NCI-H146 treated with DMSO at 0.1 percent for 48 hours (cell line): Measurements from ENCODE around the gene CPA1.
"Not testable (repeated sequence)": the region's sequence is repeated elsewhere in the genome, so short reads cannot be mapped to it uniquely, and the experiment has no call there.

Experiments used
- DNase-seq: peaks from one replicate; lab custom pipeline; 2025; ENCODE audit not compliant: unreplicated experiment; lab: John Stamatoyannopoulos, UW

The CPA1 gene

DNA sequence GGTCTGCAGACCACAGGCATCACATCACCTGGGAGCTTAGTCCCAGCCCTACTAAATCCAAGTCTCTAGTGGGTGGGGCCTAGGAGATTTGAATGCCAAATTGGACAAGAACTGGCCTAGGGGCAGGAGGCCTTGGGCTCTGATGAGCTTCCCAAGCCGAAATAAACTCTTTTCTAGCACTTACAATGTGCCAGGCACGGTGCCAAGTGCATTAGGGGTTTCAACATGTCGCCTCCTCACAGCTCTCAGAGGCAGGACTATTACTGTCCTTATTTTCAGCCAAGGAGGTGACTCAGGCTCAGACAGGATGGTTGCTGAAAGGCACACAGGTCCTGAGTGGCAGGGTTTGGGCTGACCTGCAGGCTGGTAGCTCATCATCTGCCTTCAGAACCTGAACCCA is 9.2 kb upstream of the CPA1 start:
- no peak for DNase-seq

- DNase-seq = no peak
Measured at GRCh38 chr7:130372402-130373165, 7.7 kb upstream of the CPA1 start.

DNA sequence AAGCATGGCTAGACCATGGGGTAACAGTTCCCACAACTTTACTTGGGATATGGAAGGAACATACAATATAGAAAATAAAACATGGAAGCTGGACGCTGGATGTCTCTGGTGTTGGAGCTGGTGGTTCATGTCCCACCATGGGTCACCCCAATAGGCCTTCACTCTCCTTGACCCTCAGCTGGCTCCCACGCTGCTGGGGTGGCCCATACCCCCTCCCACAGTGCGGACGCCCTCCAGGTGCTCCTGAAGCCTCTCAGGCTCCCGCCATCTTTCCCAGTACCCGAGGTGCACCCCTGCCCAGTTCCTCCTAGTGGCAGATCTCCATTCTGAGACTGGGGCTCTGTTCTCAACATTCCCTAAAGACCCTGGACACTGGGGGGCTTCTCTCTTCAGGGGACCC is 5.8 kb upstream of the CPA1 start:
- no peak for DNase-seq

DNA sequence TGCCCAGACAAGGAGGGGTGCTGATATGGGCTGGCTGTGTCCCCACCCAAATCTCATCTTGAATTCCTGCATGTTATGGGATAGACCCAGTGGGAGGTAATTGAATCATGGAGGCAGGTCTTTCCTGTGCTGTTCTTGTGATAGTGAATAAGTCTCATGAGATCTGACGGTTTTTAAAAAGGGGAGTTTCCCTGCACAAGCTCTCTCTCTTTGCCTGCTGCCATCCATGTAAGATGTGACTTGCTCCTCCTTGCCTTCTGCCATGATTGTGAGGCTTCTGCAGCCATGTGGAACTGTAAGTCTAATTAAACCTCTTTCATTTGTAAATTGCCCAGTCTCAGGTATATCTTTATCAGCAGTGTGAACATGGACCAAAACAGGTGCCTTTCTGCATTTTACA is 3.8 kb upstream of the CPA1 start:
- not testable (repeated sequence) for DNase-seq

GRCh38 chr7:130377178-130377577 is 3.1 kb upstream of the CPA1 start:
- no peak for DNase-seq

DNA sequence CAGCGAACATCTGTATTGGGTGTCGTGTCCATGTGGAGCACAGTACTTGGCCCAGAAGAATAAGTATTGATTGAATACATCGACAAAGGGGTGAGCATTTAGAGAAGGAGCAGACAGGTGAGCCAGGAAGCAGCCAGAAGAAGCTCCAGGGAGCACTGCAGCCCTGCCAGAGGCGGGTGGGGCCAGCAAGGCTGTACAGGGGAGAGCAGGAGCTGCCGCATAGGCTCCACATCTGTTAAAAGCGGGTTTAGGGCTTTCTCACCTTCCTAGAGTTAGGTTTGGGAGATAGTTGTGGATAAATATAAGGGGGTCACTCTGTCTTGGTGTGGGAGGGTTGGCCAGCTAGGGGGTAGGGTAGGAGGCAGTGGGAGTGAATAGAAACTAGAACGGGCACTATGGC is 1.3 kb upstream of the CPA1 start:
- no peak for DNase-seq

DNA sequence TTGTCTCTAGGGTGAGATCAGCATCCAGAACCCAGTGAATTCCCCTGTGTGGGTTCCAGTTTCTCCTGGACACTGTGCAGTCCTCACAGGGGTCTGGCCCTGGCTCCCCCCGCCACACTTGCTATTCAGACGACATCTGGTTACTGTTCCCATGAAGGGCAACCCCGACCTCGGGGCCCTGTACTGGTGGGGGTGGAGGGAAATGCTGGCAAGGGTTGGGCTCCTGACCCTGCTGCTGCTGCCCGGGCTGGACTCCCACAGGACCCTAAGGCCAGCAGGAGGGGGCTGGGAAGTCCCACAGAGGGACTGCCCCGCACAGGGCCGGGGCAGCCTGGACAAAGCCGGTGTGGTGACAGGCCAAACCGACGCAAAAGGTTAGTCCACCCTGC is 768 bp upstream of the CPA1 start:
- no peak for DNase-seq

DNA sequence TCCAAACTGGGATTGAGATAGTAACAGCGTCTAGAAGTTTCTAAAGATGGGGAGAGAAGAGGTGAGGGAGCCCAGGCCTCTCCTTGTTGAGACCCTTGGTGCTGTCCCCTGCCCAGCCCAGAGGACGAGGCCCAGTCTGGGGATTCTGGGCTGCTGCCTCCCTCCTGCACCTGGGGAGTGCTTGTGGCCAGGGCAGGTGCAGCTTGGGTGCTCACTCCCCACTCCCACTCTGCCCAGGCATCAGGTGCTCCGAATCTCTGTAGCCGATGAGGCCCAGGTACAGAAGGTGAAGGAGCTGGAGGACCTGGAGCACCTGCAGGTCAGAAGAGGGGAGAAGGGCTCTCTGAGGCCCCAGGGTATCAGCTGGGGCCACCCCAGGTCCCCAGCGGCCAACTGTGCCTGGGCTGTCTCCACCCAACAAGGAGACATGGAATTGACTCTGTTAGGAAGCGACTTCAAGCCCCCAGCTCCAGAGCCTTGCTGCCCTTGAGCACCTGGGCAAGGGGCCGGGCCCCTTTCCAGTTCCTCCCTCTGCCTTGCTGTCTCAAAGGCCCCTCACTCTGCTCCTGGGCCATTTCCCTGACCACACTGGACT is 664 bp downstream of the CPA1 start:
- DNase-seq = no peak

- DNase-seq = no peak
Measured at GRCh38 chr7:130381468-130382312, 1.4 kb downstream of the CPA1 start.

DNA sequence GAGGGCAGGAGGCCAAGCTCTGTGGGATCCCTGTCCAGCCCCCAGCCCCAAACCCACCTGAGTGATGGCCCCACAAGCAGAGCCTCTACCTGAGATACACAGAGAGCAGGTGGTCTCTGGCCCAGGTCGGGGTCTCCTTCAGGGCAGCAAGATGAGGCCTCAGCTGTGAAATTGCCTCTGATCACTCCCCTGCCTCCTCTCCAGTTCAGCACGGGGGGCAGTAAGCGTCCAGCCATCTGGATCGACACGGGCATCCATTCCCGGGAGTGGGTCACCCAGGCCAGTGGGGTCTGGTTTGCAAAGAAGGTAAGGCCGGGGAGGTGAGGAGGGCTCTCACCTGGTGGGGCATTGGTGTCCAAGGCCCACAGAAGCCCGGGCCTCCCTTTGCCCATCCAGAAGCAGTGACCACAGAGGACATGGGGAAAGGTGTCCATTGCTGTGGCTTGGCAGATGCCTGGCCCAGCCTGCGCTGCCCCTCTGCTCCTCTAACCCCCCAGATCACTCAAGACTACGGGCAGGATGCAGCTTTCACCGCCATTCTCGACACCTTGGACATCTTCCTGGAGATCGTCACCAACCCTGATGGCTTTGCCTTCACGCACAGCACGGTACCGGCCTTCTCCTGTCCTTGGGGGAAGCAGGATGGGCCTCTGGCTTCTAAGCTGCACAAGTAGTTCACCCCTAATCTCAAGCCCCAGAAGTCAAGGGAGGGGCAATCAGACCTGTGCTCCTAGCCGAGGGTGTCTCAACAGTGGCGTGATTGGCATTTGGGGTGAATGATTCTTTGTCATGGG is 3.1 kb downstream of the CPA1 start:
- no peak for DNase-seq

GRCh38 chr7:130384371-130384801 is 4.1 kb downstream of the CPA1 start:
- no peak for DNase-seq

GRCh38 chr7:130384841-130385599 is 4.7 kb downstream of the CPA1 start:
- no peak for DNase-seq

- no peak for DNase-seq
Measured at GRCh38 chr7:130385600-130386066, 5.3 kb downstream of the CPA1 start.

GRCh38 chr7:130386876-130387275 is 6.6 kb downstream of the CPA1 start:
- no peak for DNase-seq

- no peak for DNase-seq
Measured at GRCh38 chr7:130387306-130387627, 7.0 kb downstream of the CPA1 start.

DNA sequence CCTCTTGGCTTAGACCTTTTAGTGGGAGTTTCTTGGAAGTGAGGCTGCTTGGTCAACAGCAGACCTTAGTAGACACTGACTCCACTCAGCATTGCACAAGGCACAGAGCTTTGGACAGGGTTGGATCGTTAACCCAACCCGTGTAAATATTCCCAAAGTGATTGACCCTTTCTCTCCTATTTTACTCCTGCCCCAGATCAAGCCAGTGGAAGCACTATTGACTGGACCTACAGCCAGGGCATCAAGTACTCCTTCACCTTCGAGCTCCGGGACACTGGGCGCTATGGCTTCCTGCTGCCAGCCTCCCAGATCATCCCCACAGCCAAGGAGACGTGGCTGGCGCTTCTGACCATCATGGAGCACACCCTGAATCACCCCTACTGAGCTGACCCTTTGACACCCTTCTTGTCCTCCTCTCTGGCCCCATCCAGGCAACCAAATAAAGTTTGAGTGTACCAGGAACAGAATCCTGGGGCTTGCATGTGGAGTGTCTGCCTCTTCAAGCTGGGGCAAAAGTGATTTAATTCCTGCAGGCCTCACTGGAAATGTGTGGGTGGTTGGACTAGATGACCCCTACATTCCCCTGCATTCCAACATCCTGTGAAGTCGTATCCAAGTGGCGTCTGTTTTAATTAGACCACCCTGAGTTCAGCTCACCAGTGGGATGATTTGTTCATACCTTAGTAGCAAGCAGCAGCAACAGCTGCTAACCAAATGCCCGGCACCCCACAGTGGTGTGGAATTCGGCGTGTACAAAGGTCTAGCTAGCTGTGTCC is 7.5 kb downstream of the CPA1 start:
- no peak for DNase-seq

- DNase-seq = no peak
Measured at GRCh38 chr7:130388671-130389070, 8.4 kb downstream of the CPA1 start.

DNA sequence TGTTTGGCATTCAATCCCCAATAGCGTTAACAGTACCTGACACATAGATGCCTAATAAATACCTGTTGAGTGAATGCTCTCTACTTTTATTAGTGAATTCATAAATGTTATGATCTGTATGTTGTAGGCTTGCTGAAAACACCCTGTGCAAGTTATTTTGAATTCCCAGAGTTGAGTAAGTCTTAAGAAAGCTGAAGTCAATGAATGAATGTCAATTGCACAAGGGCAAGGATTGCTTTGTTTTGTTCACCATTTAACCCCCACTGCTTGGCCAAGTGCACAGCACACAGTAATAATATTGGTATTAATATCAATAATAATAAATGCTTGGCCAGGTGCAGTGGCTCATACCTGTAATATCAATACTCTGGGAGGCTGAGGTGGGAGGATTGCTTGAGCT is 10.2 kb downstream of the CPA1 start:
- no peak for DNase-seq

- DNase-seq = no peak
Measured at GRCh38 chr7:130393101-130393561, 12.8 kb downstream of the CPA1 start.
